ENCODE data around the gene COL4A3. TPM values are rescaled to one million over a fixed set of nuclear protein-coding genes. Genes with fewer than 3 reads are reported as not detected.
A peak's percentile ranks its signal among the peaks of the same experiment; 100 is the strongest.
"Not testable (repeated sequence)": the region's sequence is repeated elsewhere in the genome, so short reads cannot be mapped to it uniquely, and the experiment has no call there.

COL4A3 gene
- total RNA-seq, 1 experiment from 2014 or later, result 0.12 TPM

DNA sequence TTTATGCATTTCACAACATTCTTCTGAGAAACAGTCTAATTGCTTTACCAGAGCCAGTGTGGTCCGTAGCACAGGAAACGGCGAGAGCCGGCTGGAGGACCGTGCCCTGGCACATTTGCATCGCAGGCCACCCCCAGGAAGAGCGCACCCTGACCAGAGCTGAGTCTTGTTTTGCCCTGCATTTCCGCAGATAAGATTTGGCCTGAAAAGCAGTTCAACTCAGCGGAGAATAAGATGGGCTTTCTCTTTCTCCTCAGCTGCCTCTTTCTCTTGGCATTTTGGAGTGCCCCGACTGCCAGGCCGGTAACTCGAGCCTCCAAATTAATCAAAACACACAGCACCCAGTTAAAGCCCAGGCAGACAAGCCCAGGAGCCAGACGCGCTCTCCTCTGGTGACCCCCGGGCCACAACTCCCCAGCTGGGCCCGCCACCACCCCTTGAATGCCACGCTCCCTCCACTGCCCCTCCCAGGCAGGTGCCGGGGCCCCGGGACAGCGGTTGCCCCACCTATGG is 883 bp upstream of the COL4A3 start:
- Mint-ChIP-seq H3K4me1 (ENCODE audit: insufficient read depth, unreplicated experiment) (no peaks in the 10 kb centered on the region), H3K36me3 (ENCODE audit: insufficient read depth, unreplicated experiment) (no peaks in the 10 kb centered on the region), H3K27ac (ENCODE audit: low read depth, unreplicated experiment) (no peak overlapping the region), H3K27me3 (ENCODE audit: insufficient read depth, unreplicated experiment) (peaks cover 48% of the 10 kb centered on the region), H3K9me3 (ENCODE audit: unreplicated experiment) (peaks cover 6% of the 10 kb centered on the region), H3K4me3 (ENCODE audit: unreplicated experiment) (peak overlapping the region; percentile 71)
- BruUV-seq (replicated peaks), result no TSS peak
- DNase-seq (ENCODE audit: unreplicated experiment), result peak; percentile 16
- TF ChIP-seq, protein P1, sequence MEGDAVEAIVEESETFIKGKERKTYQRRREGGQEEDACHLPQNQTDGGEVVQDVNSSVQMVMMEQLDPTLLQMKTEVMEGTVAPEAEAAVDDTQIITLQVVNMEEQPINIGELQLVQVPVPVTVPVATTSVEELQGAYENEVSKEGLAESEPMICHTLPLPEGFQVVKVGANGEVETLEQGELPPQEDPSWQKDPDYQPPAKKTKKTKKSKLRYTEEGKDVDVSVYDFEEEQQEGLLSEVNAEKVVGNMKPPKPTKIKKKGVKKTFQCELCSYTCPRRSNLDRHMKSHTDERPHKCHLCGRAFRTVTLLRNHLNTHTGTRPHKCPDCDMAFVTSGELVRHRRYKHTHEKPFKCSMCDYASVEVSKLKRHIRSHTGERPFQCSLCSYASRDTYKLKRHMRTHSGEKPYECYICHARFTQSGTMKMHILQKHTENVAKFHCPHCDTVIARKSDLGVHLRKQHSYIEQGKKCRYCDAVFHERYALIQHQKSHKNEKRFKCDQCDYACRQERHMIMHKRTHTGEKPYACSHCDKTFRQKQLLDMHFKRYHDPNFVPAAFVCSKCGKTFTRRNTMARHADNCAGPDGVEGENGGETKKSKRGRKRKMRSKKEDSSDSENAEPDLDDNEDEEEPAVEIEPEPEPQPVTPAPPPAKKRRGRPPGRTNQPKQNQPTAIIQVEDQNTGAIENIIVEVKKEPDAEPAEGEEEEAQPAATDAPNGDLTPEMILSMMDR (IDR thresholded peaks at IDR 0.05; ENCODE audit: unreplicated experiment), result no peak
- ChIA-PET CTCF (interaction anchor here (0.6 to 3.5 kb wide), 3 partner anchors 13 to 1561 kb away, joined by 3 to 15 read pairs (median 3); no protein-coding TSS in a partner anchor), POLR2A (no interaction called here)
- intact Hi-C loops (cut with micrococcal nuclease), result no loop called here

DNA sequence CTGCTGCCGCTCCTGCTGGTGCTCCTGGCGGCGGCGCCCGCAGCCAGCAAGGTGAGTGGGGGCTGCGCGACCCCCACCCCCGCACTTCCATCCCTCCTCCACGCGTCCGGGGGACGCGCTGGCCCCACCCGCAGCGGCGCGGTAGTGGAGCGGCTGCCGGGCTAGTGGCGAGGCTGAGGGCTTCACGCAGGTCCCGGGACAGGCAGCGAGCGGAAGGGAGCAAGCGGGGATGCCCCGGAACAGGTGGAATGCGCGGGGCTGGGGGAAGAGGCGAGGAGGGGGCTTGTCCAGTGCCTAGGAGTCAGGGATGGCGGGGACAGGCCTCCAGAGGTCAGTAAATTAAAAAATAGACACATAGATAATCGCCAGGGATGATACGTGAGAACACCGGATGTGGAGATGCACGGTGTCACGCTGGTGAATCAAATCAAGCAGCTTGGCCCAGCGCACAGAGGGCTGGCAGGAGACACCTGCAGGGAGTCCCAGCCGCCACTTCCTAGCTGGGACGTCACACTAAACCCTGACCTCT is 403 bp downstream of the COL4A3 start:
- Mint-ChIP-seq H3K36me3 (ENCODE audit: insufficient read depth, unreplicated experiment) (no peaks in the 10 kb centered on the region), H3K27me3 (ENCODE audit: insufficient read depth, unreplicated experiment) (peaks cover 35% of the 10 kb centered on the region)

DNA sequence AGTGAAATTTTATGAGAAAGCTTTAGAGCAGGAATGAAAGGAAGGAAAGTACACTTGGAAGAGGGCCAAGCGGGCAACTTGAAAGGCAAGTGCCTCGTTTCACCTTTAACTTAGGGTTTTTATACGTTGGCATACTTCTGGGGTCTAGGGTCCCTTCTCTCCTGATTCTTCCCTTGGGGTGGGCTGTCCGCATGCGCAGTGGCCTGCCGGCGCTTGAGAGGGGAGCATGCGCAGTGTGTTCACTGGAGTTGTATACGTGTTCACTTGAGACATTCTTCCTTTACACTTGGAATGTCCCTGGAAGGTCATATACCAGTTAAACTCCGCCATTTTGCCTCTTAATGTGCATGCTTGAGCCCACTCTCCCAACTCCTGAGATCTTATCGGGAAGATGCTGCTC is 7.4 kb downstream of the COL4A3 start:
- BruUV-seq (replicated peaks); H3K27me3 Mint-ChIP-seq (ENCODE audit: insufficient read depth, unreplicated experiment); POLR2A ChIA-PET; H3K27ac Mint-ChIP-seq (ENCODE audit: low read depth, unreplicated experiment); H3K9me3 Mint-ChIP-seq (ENCODE audit: unreplicated experiment); DNase-seq (ENCODE audit: unreplicated experiment); H3K4me3 Mint-ChIP-seq (ENCODE audit: unreplicated experiment); H3K4me1 Mint-ChIP-seq (ENCODE audit: insufficient read depth, unreplicated experiment); intact Hi-C loops (cut with micrococcal nuclease); H3K36me3 Mint-ChIP-seq (ENCODE audit: insufficient read depth, unreplicated experiment): not testable (repeated sequence)
- CTCF ChIA-PET, result interaction anchor here (0.7 to 2.3 kb wide), 3 partner anchors 66 to 1245 kb away, joined by 3 to 6 read pairs (median 3); no protein-coding TSS in a partner anchor

More for the DNA sequence above, 403 bp downstream of the COL4A3 start:
- H3K4me3 Mint-ChIP-seq (ENCODE audit: unreplicated experiment), result peak overlapping the region; percentile 71
- TF ChIP-seq, protein P1 (IDR thresholded peaks at IDR 0.05; ENCODE audit: unreplicated experiment), result no peak
- POLR2A ChIA-PET, result interaction anchor here (1.2 kb wide), 1 partner anchor 63 kb away, joined by 3 read pairs; no protein-coding TSS in a partner anchor
- intact Hi-C loops (cut with micrococcal nuclease), result no loop called here
- no peak overlapping the region for H3K27ac Mint-ChIP-seq (ENCODE audit: low read depth, unreplicated experiment)
- DNase-seq (ENCODE audit: unreplicated experiment), result peak; percentile 16
- H3K4me1 Mint-ChIP-seq (ENCODE audit: insufficient read depth, unreplicated experiment), result no peaks in the 10 kb centered on the region
- no TSS peak for BruUV-seq (replicated peaks)
- CTCF ChIA-PET, result interaction anchor here (0.7 to 3.5 kb wide), 2 partner anchors 73 to 212 kb away, joined by 3 to 15 read pairs; no protein-coding TSS in a partner anchor
- peaks cover 6% of the 10 kb centered on the region for H3K9me3 Mint-ChIP-seq (ENCODE audit: unreplicated experiment)

DNA sequence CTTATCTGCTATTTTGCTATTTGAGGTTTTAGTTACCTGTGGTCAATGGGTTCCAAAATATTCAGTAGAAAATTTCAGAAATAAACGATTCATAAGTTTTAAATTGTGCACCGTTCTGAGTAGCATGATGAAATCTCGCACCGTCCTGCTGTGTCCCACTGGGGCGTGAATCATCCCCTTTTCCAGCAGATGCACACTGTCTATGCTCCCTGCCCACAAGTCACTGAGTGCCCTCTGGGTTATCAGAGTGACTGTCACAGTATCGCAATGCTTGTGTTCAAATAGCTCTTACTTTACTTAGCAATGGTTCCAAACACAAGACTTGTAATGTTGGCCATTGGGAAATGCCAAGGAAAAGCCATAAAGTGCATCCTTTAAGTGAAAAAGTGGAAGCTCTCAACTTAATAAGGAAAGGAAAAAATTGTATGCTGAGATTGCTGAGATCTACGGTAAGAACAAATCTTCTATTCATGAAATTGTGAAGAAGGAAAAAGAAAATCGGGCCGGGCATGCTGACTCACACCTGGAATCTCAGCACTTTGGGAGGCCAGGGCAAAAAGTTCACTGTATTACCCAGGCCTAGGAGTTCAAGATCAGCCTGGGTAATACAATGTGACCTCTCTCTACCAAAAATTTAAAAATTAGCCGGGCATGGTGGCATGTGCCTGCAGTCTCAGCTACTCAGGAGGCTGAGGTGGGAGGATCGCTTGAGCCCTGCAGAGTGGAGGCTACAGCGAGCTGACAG is 13.3 kb downstream of the COL4A3 start:
- no peaks in the 10 kb centered on the region for H3K9me3 Mint-ChIP-seq (ENCODE audit: unreplicated experiment)
- CTCF ChIA-PET, result no interaction called here
- intact Hi-C loops (cut with micrococcal nuclease), result no loop called here
- TF ChIP-seq, protein P1 (IDR thresholded peaks at IDR 0.05; ENCODE audit: unreplicated experiment), result no peak
- DNase-seq (ENCODE audit: unreplicated experiment), result no peak
- no peak overlapping the region for H3K4me3 Mint-ChIP-seq (ENCODE audit: unreplicated experiment)
- no peak overlapping the region for H3K27ac Mint-ChIP-seq (ENCODE audit: low read depth, unreplicated experiment)
- H3K36me3 Mint-ChIP-seq (ENCODE audit: insufficient read depth, unreplicated experiment), result peaks cover 6% of the 10 kb centered on the region
- no peaks in the 10 kb centered on the region for H3K4me1 Mint-ChIP-seq (ENCODE audit: insufficient read depth, unreplicated experiment)
- H3K27me3 Mint-ChIP-seq (ENCODE audit: insufficient read depth, unreplicated experiment), result no peaks in the 10 kb centered on the region
- no TSS peak for BruUV-seq (replicated peaks)
- POLR2A ChIA-PET, result interaction anchor here (0.8 kb wide), 1 partner anchor 1541 kb away, joined by 3 read pairs; no protein-coding TSS in a partner anchor

All from MCF 10A (cell line).